Heart left ventricle (tissue), 16 donors: ENCODE measurements around the gene WASL. TPM values are rescaled to one million over a fixed set of nuclear protein-coding genes. Genes with fewer than 3 reads are reported as not detected.

ENCODE experiments used
- ATAC-seq, 4 donors: fragments of 200-7000 bp; cut with Tn5 transposase; one replicate each; pipeline ENCODE4 v1.9.1; 2020 to 2022; ENCODE audit warnings: moderate library complexity in 4 of 4, mild to moderate bottlenecking in 3 of 4, moderate number of reproducible peaks in 1 of 4
- DNase-seq, 5 donors: peaks; one replicate each; pipeline ENCODE4 v3.0.0-alpha.2; 2020
- H3K27ac ChIP-seq, 12 donors: fragments of 200-600 bp; sonication (generic) in 4 of 12; one replicate each; pipeline versions ENCODE4 v1.5.0 to v1.8.0; 2016 to 2022; ENCODE audit warnings: mild to moderate bottlenecking in 2 of 12
- H3K27me3 ChIP-seq, 9 donors: fragments of 200-600 bp; sonication (generic) in 2 of 9; one replicate each; pipeline versions ENCODE4 v1.5.1 to v1.8.0; 2016 to 2022; ENCODE audit warnings: mild to moderate bottlenecking in 3 of 9
- H3K36me3 ChIP-seq, 9 donors: fragments of 200-600 bp; sonication (generic) in 2 of 9; one replicate each; pipeline versions ENCODE4 v1.5.0 to v1.8.0; 2018 to 2022; ENCODE audit warnings: mild to moderate bottlenecking in 2 of 9
- H3K4me1 ChIP-seq, 12 donors: fragments of 200-600 bp; sonication (generic) in 4 of 12; one replicate each; pipeline versions ENCODE4 v1.5.0 to v1.8.0; 2016 to 2022; ENCODE audit warnings: mild to moderate bottlenecking in 3 of 12
- H3K4me3 ChIP-seq, 12 donors: fragments of 200-600 bp; sonication (generic) in 4 of 12; one replicate each; pipeline versions ENCODE4 v1.5.0 to v1.8.0; 2017 to 2022; ENCODE audit warnings: mild to moderate bottlenecking in 9 of 12, moderate library complexity in 4 of 12
- H3K9me3 ChIP-seq, 12 donors: fragments of 200-600 bp; sonication (generic) in 4 of 12; one replicate each; pipeline versions ENCODE4 v1.5.0 to v1.8.0; 2016 to 2022; ENCODE audit warnings: mild to moderate bottlenecking in 1 of 12
- POLR2A ChIP-seq, 2 donors: fragments of 450-650 bp; IDR thresholded peaks; one replicate each; pipeline ENCODE4 v1.6.1; 2017; ENCODE audit warnings: antibody characterized with exemption in 2 of 2, mild to moderate bottlenecking in 2 of 2, moderate library complexity in 2 of 2
- WGBS, 4 donors: extraction: QIAGEN DNeasy Blood & Tissue Kit in 2 of 4; methylation state at CpG; one replicate each; pipeline versions ENCODE4 v1.1.5 to v1.1.7; 2013 to 2018; 5-methylcytosine and 5-hydroxymethylcytosine counted together
- intact Hi-C, 10 donors: fragments of 100-400 bp; cut with DNase I; formaldehyde crosslinking; loops; one replicate each; pipeline versions ENCODE4 v1.11.1 to v1.14.2; 2022
- polyA plus RNA-seq, 2 donors: library from polyadenylated mRNA; stranded (reverse); fragments of 200-250 nt; gene quantifications; one replicate each; pipeline ENCODE4 v1.2.3, GENCODE V29; 2013
- total RNA-seq, 9 donors: library from RNA; depleted of rRNA in 2 of 9; stranded (reverse); fragments of >200 nt in 2 of 9; fragmentation: NEBNext Ultra II Directional in 3 of 9; extraction: Animal tissue kit (Norgen Biotek cat#: 25700) in 3 of 9; gene quantifications; one replicate each; pipeline versions ENCODE4 v1.1.0 to v1.2.4, GENCODE V29; 2016 to 2023
- TF ChIP-seq, protein P1 (sequence below), 12 donors: fragments of 200-600 bp; sonication (generic) in 4 of 12; IDR thresholded peaks; one replicate each; pipeline versions ENCODE4 v1.5.0 to v1.8.0; 2018 to 2022; ENCODE audit warnings: antibody characterized with exemption in 12 of 12, mild to moderate bottlenecking in 5 of 12
- donor health status: ischemic (EF 13 %, LVEDD 7.1; RV severe dilation, severe dysfunction).
- donor health status: healthy with polysubstance abuse.
- donor health status: DM: no; HTN: yes; CAD: no.
- donor health status: DM: no; HTN: no; CAD: no.
- donor health status: ischemic (EF 25% LVEDD 6.9; RV normal size, moderate dysfunction).
- donor health status: ischemic (EF 25% LVEDD 5.7; RV mildly dilated, moderate dysfunction).
- donor health status: healthy.
- donor health status: DM: yes; HTN: yes; CAD: no.
- donor health status: ischemic (EF 35%, LVEDD 5.7; RV mildly dilated, moderate dysfunction).
- donor health status: nonischemic (EF 11% LVEDD 7.7; RV severe dilation, severe dysfunction).
- donor health status: DM: yes; HTN: yes; CAD: no.
- donor health status: PGD.
- donor health status: ischemic (EF 29% LVEDD 5.4; RV normal size, mild dysfunction).
- donor health status: nonischemic (EF 23%, LVEDD 6.1; RV moderate dilation, normal function).

Gene WASL
- total and polyA plus RNA-seq, 11 donors = 11.2 to 30.3 (median 23.3) TPM

DNA sequence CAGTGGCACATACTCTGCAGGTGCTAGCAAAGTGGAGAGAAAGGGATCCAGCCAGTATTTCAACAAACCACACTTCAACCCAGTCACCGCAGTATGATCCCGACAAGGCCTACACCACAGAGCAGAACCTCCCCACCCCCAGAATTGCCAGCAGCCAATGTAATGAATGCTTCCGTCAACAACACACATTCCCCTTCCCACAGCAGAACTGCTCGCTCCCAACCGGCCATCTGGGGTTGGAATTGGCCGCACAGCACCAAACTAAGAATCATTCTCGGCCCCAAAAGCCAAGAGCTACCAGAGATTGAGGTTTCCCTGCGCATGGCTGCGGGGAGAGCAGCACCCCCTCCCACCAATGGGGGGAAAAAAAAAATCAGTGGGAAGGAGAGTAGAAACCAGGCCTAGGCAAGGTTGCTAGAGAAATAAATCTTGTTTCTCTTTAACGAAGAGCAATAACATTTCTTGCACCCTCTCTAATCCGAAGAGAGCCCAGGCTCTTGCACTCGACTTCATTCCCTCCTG is 1.1 kb downstream of the WASL start:
- intact Hi-C loops = loop anchor here in 5 of 10 donors (2.0 to 10.0 kb wide), 8 partner anchors 35 to 213 kb away; partner anchors contain the start of genes NDUFA5 (in 3 of the 5), IQUB (in 1 of the 5) and LMOD2 (in 1 of the 5)
- Histone ChIP-seq H3K9me3 (no peaks in the 10 kb centered on the region), H3K27ac (peak overlapping the region; percentile 95 to 99 (median 98)), H3K4me3 (peak overlapping the region; percentile 83 to 92 (median 87)), H3K4me1 (peaks cover 4 to 75% (median 57%) of the 10 kb centered on the region in 12 donors), H3K36me3 (no peaks in the 10 kb centered on the region), H3K27me3 (no peaks in the 10 kb centered on the region)
- TF ChIP-seq, protein P1, sequence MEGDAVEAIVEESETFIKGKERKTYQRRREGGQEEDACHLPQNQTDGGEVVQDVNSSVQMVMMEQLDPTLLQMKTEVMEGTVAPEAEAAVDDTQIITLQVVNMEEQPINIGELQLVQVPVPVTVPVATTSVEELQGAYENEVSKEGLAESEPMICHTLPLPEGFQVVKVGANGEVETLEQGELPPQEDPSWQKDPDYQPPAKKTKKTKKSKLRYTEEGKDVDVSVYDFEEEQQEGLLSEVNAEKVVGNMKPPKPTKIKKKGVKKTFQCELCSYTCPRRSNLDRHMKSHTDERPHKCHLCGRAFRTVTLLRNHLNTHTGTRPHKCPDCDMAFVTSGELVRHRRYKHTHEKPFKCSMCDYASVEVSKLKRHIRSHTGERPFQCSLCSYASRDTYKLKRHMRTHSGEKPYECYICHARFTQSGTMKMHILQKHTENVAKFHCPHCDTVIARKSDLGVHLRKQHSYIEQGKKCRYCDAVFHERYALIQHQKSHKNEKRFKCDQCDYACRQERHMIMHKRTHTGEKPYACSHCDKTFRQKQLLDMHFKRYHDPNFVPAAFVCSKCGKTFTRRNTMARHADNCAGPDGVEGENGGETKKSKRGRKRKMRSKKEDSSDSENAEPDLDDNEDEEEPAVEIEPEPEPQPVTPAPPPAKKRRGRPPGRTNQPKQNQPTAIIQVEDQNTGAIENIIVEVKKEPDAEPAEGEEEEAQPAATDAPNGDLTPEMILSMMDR (IDR thresholded peaks at IDR 0.05) = no peak
- peak in 1 of 2 donors; percentile 21 for TF ChIP-seq POLR2A (IDR thresholded peaks at IDR 0.05)
- ATAC-seq (peak; percentile 35 to 63 (median 46)), DNase-seq (peak; percentile 59 to 66 (median 61))
- 0 to 1% (median 1%) methylated on average over 12 of the region's 12 CpGs for WGBS, 4 donors

DNA sequence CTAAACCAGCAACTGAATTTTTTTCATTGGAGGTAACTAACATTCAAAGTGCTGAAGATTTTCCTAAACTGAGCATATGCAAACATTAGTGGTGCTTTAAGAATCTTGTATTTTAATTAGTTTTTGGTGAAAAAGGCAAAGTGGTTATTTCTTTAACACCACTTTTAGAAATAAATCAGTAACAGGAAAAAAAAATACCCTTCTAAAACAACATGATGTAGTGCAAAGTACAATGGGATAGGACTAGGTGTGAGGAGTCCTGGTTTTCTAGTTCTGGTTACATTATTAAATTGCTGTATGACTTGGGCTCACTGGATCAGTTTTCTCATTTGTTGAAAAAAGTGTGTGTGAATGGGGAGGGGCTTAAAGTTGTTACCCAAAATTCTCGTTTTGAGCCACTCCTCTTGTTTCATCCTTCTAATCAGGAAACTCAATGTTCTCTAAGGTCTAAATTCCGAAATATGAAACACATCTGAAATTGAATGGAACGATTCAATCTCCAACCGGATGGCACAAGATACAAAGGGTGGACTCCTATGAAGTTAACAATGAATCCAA is 1.8 kb downstream of the WASL start:
- Histone ChIP-seq H3K4me1 (peaks cover 4 to 74% (median 56%) of the 10 kb centered on the region in 12 donors), H3K9me3 (no peaks in the 10 kb centered on the region), H3K36me3 (no peaks in the 10 kb centered on the region), H3K27ac (peak overlapping the region in 10 of 12 donors; percentile 97 to 99 (median 98)), H3K4me3 (peak overlapping the region in 11 of 12 donors; percentile 83 to 92 (median 87)), H3K27me3 (no peaks in the 10 kb centered on the region)
- 4 to 13% (median 11%) methylated on average over 4 of the region's 4 CpGs for WGBS, 4 donors
- no peak for DNase-seq
- TF ChIP-seq, protein P1 (IDR thresholded peaks at IDR 0.05) = no peak
- no peak for TF ChIP-seq POLR2A (IDR thresholded peaks at IDR 0.05)
- intact Hi-C loops = loop anchor here in 5 of 10 donors (5.0 to 10.0 kb wide), 6 partner anchors 35 to 192 kb away; partner anchors contain the start of genes NDUFA5 (in 2 of the 5) and LMOD2 (in 1 of the 5)
- ATAC-seq = no peak

DNA sequence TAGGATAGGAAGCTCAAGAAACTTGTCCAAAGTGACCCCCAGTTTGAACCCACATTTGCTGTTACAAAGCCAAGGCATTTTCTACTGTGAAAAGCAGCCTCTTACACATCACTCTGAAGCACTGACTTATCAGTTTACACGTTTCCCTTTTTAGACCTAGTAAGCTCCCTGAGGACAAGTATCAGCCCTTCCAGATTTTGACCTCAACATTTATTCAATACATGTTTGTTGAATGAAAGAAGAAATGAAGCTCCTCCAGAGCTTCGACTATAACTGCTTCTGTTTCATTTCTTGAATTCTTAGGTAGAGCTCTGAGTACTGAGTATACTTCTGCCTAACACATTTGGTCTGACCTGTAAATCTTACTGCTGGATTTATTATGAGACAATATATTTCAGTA is 2.7 kb downstream of the WASL start:
- peaks cover 4 to 74% (median 56%) of the 10 kb centered on the region in 12 donors for H3K4me1 ChIP-seq
- intact Hi-C loops = loop anchor here in 5 of 10 donors (5.0 to 10.0 kb wide), 6 partner anchors 34 to 191 kb away; partner anchors contain the start of genes NDUFA5 (in 2 of the 5) and LMOD2 (in 1 of the 5)
- no peak for TF ChIP-seq POLR2A (IDR thresholded peaks at IDR 0.05)
- TF ChIP-seq, protein P1 (IDR thresholded peaks at IDR 0.05) = no peak
- H3K27ac ChIP-seq = peak overlapping the region in 2 of 12 donors; percentile 99
- ATAC-seq = no peak
- H3K36me3 ChIP-seq = no peaks in the 10 kb centered on the region
- WGBS, 4 donors = 23 to 33% (median 30%) methylated on average over 2 of the region's 2 CpGs
- DNase-seq = no peak
- H3K4me3 ChIP-seq = peak overlapping the region in 4 of 12 donors; percentile 83 to 92 (median 87)
- no peaks in the 10 kb centered on the region for H3K27me3 ChIP-seq
- no peaks in the 10 kb centered on the region for H3K9me3 ChIP-seq

DNA sequence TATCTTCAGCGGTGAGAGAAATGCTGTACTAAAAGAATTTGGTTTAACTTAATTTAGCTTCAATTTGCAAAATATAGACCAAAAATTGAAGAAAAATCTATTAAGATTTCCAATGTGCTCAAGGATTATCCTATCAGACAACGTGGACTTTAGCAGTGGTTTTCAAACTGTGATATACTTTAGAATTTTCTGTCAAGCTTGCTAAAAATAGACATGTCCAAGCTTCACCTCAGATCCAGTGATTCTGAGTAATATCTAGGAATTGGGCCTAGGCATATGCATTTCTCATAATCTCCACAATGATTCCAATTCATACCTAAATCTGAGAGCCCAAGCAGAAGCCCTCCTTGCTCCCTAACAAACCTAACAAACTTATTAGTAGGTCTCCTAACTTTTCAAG is 3.4 kb downstream of the WASL start:
- DNase-seq (no peak), ATAC-seq (no peak)
- peaks cover under 1 to 74% (median 54%) of the 10 kb centered on the region in 12 donors for H3K4me1 ChIP-seq
- WGBS, 4 donors = 52 to 60% (median 57%) methylated on average over 2 of the region's 2 CpGs
- intact Hi-C loops = loop anchor here in 5 of 10 donors (5.0 to 10.0 kb wide), 6 partner anchors 33 to 191 kb away; partner anchors contain the start of genes NDUFA5 (in 2 of the 5) and LMOD2 (in 1 of the 5)
- no peaks in the 10 kb centered on the region for H3K27me3 ChIP-seq
- peak overlapping the region in 1 of 12 donors; percentile 99 for H3K27ac ChIP-seq
- no peaks in the 10 kb centered on the region for H3K36me3 ChIP-seq
- H3K9me3 ChIP-seq = no peaks in the 10 kb centered on the region
- TF ChIP-seq, protein P1 (IDR thresholded peaks at IDR 0.05) = no peak
- no peak for TF ChIP-seq POLR2A (IDR thresholded peaks at IDR 0.05)
- no peak overlapping the region for H3K4me3 ChIP-seq
